Neural progenitor cell (in vitro differentiated cells): ENCODE data around the gene TSPAN10.

Source experiments
- CTCF ChIP-seq: fragments of 200-600 bp; sonication (generic); IDR thresholded peaks from 2 replicates; pipeline ENCODE4 v1.5.1; 2017; ENCODE audit warnings: antibody characterized with exemption, mild to moderate bottlenecking
- EZH2phosphoT487 ChIP-seq: fragments of 200-600 bp; sonication (generic); IDR thresholded peaks from 2 replicates; pipeline ENCODE4 v1.6.1; 2017; ENCODE audit warnings: antibody characterized with exemption

GRCh38 chr17:81601525-81602120, 35.4 kb upstream of the TSPAN10 start:
- TF ChIP-seq CTCF (peak; percentile 82), EZH2phosphoT487 (no peak)
